ENCODE data around the gene TP73. TPM values are rescaled to one million over a fixed set of nuclear protein-coding genes. Genes with fewer than 3 reads are reported as not detected.
"Not testable (repeated sequence)": the region's sequence is repeated elsewhere in the genome, so short reads cannot be mapped to it uniquely, and the experiment has no call there.

The TP73 gene
- total and polyA plus RNA-seq, 4 experiments from 2014 or later, result 0.15 to 0.17 TPM; not detected in 2

DNA sequence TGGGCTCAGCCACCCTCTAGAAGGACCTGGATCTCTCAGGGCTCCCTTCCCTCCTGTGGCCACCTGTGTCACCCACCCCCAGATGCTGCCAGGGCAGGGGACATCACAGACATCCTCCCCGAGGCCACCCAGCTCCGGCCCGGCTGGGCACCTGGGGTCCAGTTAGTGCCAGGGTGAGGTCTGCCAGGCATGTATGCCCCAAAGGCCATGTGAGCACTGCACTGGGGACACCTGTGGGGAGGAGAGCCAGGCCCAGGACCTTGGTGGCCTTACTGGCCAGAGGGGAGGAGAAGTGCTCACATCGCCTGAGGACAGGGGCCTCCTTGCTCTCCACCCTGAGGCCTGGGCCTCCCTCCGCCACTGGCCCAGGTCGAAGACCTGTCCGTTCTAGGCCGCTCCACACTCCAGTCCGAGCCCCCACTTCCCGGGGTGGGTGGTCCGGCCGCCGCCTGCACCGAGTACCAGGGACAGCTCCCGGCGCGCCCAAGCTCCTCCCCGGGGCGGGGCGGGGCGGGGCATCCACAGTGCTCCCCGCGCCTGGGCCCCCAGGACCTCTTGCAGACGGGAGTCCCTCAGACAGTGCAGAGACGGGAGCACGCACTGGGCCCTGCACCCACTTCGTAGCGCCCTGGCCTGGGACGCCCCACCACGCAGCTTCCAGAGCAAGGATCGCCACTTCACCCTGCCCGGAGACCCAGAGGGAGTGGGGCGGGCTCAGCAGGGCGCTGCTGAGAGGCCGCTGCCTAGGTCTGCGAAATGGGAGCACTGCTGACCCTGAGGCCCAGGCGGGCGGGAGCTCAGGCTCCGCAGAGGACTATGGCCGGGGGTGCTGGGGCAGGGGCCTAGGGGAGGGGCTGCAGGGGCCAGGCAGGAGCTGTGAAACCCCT, 65.6 kb downstream of the TP73 start:
- no peak overlapping the region for H3K4me3 Mint-ChIP-seq
- peaks cover 0 to 2% of the 10 kb centered on the region in 2 donors for H3K27me3 Mint-ChIP-seq
- no peaks in the 10 kb centered on the region for H3K9me3 ChIP-seq (ENCODE audit: control insufficient read depth in 1 of 2, low read length in 2 of 2)
- ChIA-PET CTCF (ENCODE audit: partially characterized antibody) (no interaction called here), POLR2A (ENCODE audit: partially characterized antibody) (no interaction called here)
- peaks cover 0 to 12% (median 2%) of the 10 kb centered on the region in 4 donors for H3K4me1 Mint-ChIP-seq
- H3K36me3 Mint-ChIP-seq, result no peaks in the 10 kb centered on the region
- H3K27ac ChIP-seq (ENCODE audit: low read depth, low read length), result no peak overlapping the region
- no peak for DNase-seq
- no peaks in the 10 kb centered on the region for H3K9me3 Mint-ChIP-seq
- no peaks in the 10 kb centered on the region for H3K36me3 ChIP-seq (ENCODE audit: insufficient read depth, low read length)
- H3K27me3 ChIP-seq (ENCODE audit: insufficient read depth, low read length), result no peaks in the 10 kb centered on the region
- no peak overlapping the region for H3K4me3 ChIP-seq (ENCODE audit: low read length in 2 of 2)
- peaks cover 5% of the 10 kb centered on the region for H3K4me1 ChIP-seq (ENCODE audit: insufficient read depth, low read length)
- intact Hi-C loops (cut with micrococcal nuclease), result no loop called here
- H3K27ac Mint-ChIP-seq, result no peak overlapping the region

DNA sequence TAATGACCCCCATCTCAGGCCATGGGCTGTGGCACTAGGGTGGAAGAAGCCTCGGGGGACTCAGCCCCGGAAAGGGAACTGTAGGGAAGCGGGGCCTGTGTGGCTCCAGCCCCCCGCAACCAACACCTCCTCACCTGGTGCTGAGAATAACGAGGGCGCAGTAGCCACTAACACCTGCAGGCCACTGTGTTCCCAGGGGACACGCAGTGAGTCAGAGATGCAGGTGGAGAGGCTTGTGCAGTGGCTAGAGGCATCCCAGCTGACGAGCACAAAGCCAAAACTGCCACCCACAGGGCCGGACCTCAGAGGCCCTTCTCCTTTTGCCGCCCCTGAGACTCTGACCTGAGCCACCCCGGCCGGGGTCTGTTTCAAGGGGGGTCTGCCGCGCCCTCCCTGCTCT, 66.4 kb downstream of the TP73 start:
- ChIA-PET CTCF (ENCODE audit: partially characterized antibody) (no interaction called here), POLR2A (ENCODE audit: partially characterized antibody) (no interaction called here)
- Histone ChIP-seq H3K36me3 (ENCODE audit: insufficient read depth, low read length) (no peaks in the 10 kb centered on the region), H3K9me3 (ENCODE audit: control insufficient read depth in 1 of 2, low read length in 2 of 2) (no peaks in the 10 kb centered on the region), H3K4me3 (ENCODE audit: low read length in 2 of 2) (no peak overlapping the region), H3K27me3 (ENCODE audit: insufficient read depth, low read length) (no peaks in the 10 kb centered on the region), H3K4me1 (ENCODE audit: insufficient read depth, low read length) (peaks cover 5% of the 10 kb centered on the region), H3K27ac (ENCODE audit: low read depth, low read length) (no peak overlapping the region)
- Mint-ChIP-seq H3K4me1 (peaks cover 0 to 12% (median 2%) of the 10 kb centered on the region in 4 donors), H3K27ac (no peak overlapping the region), H3K36me3 (no peaks in the 10 kb centered on the region), H3K4me3 (no peak overlapping the region), H3K27me3 (peaks cover 0 to 2% of the 10 kb centered on the region in 2 donors), H3K9me3 (no peaks in the 10 kb centered on the region)
- intact Hi-C loops (cut with micrococcal nuclease), result no loop called here
- no peak for DNase-seq

DNA sequence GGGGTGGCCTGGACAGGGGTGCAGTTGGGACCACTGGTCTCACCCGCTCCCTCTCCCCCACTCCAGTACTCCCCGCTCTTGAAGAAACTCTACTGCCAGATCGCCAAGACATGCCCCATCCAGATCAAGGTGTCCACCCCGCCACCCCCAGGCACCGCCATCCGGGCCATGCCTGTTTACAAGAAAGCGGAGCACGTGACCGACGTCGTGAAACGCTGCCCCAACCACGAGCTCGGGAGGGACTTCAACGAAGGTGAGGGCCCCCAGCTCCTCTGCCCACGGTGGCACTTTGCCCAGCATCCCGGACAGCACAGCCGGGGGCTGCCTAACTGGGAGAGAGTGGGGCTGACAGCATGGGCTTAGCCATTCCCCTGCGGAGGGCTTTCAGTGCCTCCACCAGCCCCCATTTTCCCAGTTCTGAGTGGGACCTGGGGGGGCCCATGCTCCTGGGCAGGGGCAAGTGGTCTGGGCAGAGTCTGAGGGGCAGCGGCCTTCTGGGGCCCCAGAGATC, 69.7 kb downstream of the TP73 start:
- H3K9me3 Mint-ChIP-seq, result no peaks in the 10 kb centered on the region
- peaks cover 1 to 12% (median 3%) of the 10 kb centered on the region in 4 donors for H3K4me1 Mint-ChIP-seq
- no peak overlapping the region for H3K4me3 Mint-ChIP-seq
- Histone ChIP-seq H3K9me3 (ENCODE audit: control insufficient read depth in 1 of 2, low read length in 2 of 2) (no peaks in the 10 kb centered on the region), H3K4me1 (ENCODE audit: insufficient read depth, low read length) (peaks cover 5% of the 10 kb centered on the region), H3K4me3 (ENCODE audit: low read length in 2 of 2) (no peak overlapping the region), H3K27me3 (ENCODE audit: insufficient read depth, low read length) (no peaks in the 10 kb centered on the region), H3K27ac (ENCODE audit: low read depth, low read length) (no peak overlapping the region), H3K36me3 (ENCODE audit: insufficient read depth, low read length) (no peaks in the 10 kb centered on the region)
- H3K27ac Mint-ChIP-seq, result no peak overlapping the region
- H3K36me3 Mint-ChIP-seq, result no peaks in the 10 kb centered on the region
- intact Hi-C loops (cut with micrococcal nuclease), result no loop called here
- no peak for DNase-seq
- POLR2A ChIA-PET (ENCODE audit: partially characterized antibody), result no interaction called here
- CTCF ChIA-PET (ENCODE audit: partially characterized antibody), result interaction anchor here (0.9 kb wide), 1 partner anchor 269 kb away, joined by 5 read pairs; no protein-coding TSS in a partner anchor
- peaks cover 0 to 2% of the 10 kb centered on the region in 2 donors for H3K27me3 Mint-ChIP-seq

DNA sequence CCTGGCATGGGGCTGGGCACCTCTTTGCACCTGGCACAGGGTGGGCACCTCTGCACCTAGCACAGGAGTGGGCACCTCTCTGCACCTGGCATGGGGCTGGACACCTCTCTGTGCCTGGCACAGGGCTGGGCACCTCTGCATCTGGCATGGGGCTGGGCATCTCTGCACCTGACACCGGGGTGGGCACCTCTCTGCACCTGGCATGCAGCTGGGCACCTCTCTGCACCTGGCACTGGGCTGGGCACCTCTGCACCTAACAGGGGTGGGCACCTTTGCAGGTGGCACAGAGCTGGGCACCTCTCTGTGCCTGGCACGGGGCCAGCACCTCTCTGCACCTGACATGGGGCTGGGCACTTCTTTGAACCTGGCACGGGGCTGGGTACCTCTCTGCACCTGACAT, 70.5 kb downstream of the TP73 start:
- Histone ChIP-seq H3K27ac (ENCODE audit: low read depth, low read length) (no peak overlapping the region), H3K4me3 (ENCODE audit: low read length in 2 of 2) (no peak overlapping the region), H3K36me3 (ENCODE audit: insufficient read depth, low read length) (no peaks in the 10 kb centered on the region), H3K9me3 (ENCODE audit: control insufficient read depth in 1 of 2, low read length in 2 of 2) (no peaks in the 10 kb centered on the region), H3K27me3 (ENCODE audit: insufficient read depth, low read length) (no peaks in the 10 kb centered on the region), H3K4me1 (ENCODE audit: insufficient read depth, low read length) (peaks cover 5% of the 10 kb centered on the region)
- ChIA-PET CTCF (ENCODE audit: partially characterized antibody) (interaction anchor here (1.0 kb wide), 1 partner anchor 8 kb away, joined by 3 read pairs; no protein-coding TSS in a partner anchor), POLR2A (ENCODE audit: partially characterized antibody) (no interaction called here)
- Mint-ChIP-seq H3K36me3 (no peaks in the 10 kb centered on the region), H3K27ac (no peak overlapping the region), H3K27me3 (peaks cover 0 to 2% of the 10 kb centered on the region in 2 donors), H3K4me1 (peaks cover 1 to 12% (median 3%) of the 10 kb centered on the region in 4 donors), H3K4me3 (no peak overlapping the region), H3K9me3 (no peaks in the 10 kb centered on the region)
- intact Hi-C loops (cut with micrococcal nuclease), result no loop called here
- no peak for DNase-seq

DNA sequence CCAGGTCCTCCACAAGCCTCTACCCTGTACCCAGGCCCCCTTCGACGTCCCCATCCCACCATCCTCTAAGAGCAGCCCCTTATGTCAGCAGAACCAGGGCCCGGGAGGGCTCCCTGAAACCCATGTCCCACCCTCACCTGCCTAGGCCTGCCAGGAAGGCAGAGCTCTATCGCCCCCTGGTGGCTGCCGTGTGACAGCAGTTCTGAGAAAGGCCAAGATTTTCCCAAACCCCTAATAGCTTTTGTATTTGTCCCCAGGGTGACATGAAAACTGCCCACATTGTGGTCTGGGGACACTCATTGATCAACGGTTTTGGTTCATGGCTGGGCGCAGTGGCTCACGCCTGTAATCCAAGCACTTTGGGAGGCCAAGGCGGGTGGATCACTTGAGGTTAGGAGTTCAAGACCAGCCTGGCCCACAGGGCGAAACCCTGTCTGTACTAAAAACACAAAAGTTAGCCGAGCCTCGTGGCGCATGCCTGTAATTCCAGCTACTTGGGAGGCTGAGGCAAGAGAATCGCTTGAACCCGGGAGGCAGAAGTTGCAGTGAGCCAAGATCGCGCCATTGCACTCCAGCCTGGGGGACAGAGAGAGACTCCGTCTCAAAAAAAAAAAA, 72.2 kb downstream of the TP73 start:
- H3K4me3 ChIP-seq (ENCODE audit: low read length in 2 of 2); H3K9me3 Mint-ChIP-seq; H3K36me3 Mint-ChIP-seq; H3K27ac ChIP-seq (ENCODE audit: low read depth, low read length); H3K27me3 Mint-ChIP-seq; H3K9me3 ChIP-seq (ENCODE audit: control insufficient read depth in 1 of 2, low read length in 2 of 2); H3K36me3 ChIP-seq (ENCODE audit: insufficient read depth, low read length); H3K4me1 ChIP-seq (ENCODE audit: insufficient read depth, low read length); H3K27me3 ChIP-seq (ENCODE audit: insufficient read depth, low read length); POLR2A ChIA-PET (ENCODE audit: partially characterized antibody): not testable (repeated sequence)
- peak; percentile 59 to 72 (median 67) for DNase-seq
- Mint-ChIP-seq H3K4me1 (peaks cover 1 to 11% (median 3%) of the 10 kb centered on the region in 4 donors), H3K27ac (peak overlapping the region in 2 of 7 donors; percentile 58 to 62), H3K4me3 (peak overlapping the region in 1 of 8 donors; percentile 54)
- intact Hi-C loops (cut with micrococcal nuclease), result loop anchor here (1.0 to 2.0 kb wide), 3 partner anchors 29 to 234 kb away; no protein-coding TSS in a partner anchor
- CTCF ChIA-PET (ENCODE audit: partially characterized antibody), result interaction anchor here (0.6 to 1.9 kb wide), 14 partner anchors 9 to 932 kb away, joined by 3 to 23 read pairs (median 4); no protein-coding TSS in a partner anchor

DNA sequence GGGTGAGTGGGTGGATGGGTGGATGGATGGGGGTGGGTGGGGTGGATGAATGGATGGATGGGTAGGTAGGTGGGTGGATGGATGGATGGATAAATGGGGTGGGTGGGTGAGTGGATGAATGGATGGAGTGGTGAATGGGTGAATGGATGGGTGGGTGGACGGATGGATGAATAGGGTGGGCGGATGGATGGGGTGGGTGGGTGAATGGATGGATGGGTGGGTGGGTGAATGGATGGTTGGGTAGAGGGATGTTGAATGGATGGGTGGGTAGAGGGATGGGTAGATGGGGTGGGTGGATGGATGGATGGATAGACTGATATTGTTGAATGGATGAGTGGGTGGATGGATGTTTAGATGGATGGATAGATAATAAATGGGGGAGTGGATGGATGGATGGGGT, 73.0 kb downstream of the TP73 start:
- DNase-seq, result no peak
- Histone ChIP-seq H3K36me3 (ENCODE audit: insufficient read depth, low read length) (no peaks in the 10 kb centered on the region), H3K4me1 (ENCODE audit: insufficient read depth, low read length) (no peaks in the 10 kb centered on the region), H3K27me3 (ENCODE audit: insufficient read depth, low read length) (no peaks in the 10 kb centered on the region), H3K4me3 (ENCODE audit: low read length in 2 of 2) (no peak overlapping the region), H3K9me3 (ENCODE audit: control insufficient read depth in 1 of 2, low read length in 2 of 2) (no peaks in the 10 kb centered on the region), H3K27ac (ENCODE audit: low read depth, low read length) (no peak overlapping the region)
- ChIA-PET CTCF (ENCODE audit: partially characterized antibody) (interaction anchor here (0.8 to 1.9 kb wide), 8 partner anchors 13 to 933 kb away, joined by 3 to 23 read pairs (median 6); no protein-coding TSS in a partner anchor), POLR2A (ENCODE audit: partially characterized antibody) (no interaction called here)
- no peaks in the 10 kb centered on the region for H3K36me3 Mint-ChIP-seq
- peaks cover 1 to 8% of the 10 kb centered on the region in 2 donors for H3K27me3 Mint-ChIP-seq
- H3K9me3 Mint-ChIP-seq, result no peaks in the 10 kb centered on the region
- H3K4me3 Mint-ChIP-seq, result no peak overlapping the region
- H3K4me1 Mint-ChIP-seq, result peaks cover 0 to 6% (median 3%) of the 10 kb centered on the region in 4 donors
- H3K27ac Mint-ChIP-seq, result no peak overlapping the region
- intact Hi-C loops (cut with micrococcal nuclease), result loop anchor here (2.0 kb wide), 1 partner anchor 235 kb away; no protein-coding TSS in a partner anchor

Measured in CD4-positive, alpha-beta memory T cell (primary cell).